Measurements from ENCODE around the gene MYH11. TPM values are rescaled to one million over a fixed set of nuclear protein-coding genes. Genes with fewer than 3 reads are reported as not detected.

The MYH11 gene
- total RNA-seq, 1 donor from 2014 or later: 0.31 TPM

DNA sequence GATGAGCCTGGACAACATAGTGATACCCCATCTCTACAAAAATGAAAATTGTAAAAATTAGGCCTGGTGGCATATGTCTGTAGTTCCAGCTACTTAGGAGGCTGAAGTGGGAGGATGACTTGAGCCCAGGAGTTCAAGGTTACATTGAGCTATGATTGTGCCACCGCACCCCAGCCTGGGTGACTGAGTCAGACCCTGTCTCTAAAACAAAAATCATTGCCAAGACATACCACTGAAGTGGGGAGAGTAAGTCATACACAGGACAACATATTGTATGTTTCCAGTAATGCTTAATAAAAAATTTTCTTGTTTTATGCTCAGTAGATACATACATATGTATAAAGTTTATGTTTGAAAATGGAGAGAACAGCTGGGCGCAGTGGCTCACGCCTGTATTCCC is 167.5 kb downstream of the MYH11 start:
- no peak overlapping the region for H3K27ac Mint-ChIP-seq
- H3K4me3 Mint-ChIP-seq (ENCODE audit: low read depth): no peak overlapping the region
- no peaks in the 10 kb centered on the region for H3K4me1 Mint-ChIP-seq (ENCODE audit: low read depth)
- peaks cover 7% of the 10 kb centered on the region for H3K36me3 Mint-ChIP-seq (ENCODE audit: insufficient read depth)
- no peaks in the 10 kb centered on the region for H3K27me3 Mint-ChIP-seq
- no peaks in the 10 kb centered on the region for H3K9me3 Mint-ChIP-seq (ENCODE audit: low read depth)
- TF ChIP-seq, protein P1, sequence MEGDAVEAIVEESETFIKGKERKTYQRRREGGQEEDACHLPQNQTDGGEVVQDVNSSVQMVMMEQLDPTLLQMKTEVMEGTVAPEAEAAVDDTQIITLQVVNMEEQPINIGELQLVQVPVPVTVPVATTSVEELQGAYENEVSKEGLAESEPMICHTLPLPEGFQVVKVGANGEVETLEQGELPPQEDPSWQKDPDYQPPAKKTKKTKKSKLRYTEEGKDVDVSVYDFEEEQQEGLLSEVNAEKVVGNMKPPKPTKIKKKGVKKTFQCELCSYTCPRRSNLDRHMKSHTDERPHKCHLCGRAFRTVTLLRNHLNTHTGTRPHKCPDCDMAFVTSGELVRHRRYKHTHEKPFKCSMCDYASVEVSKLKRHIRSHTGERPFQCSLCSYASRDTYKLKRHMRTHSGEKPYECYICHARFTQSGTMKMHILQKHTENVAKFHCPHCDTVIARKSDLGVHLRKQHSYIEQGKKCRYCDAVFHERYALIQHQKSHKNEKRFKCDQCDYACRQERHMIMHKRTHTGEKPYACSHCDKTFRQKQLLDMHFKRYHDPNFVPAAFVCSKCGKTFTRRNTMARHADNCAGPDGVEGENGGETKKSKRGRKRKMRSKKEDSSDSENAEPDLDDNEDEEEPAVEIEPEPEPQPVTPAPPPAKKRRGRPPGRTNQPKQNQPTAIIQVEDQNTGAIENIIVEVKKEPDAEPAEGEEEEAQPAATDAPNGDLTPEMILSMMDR (IDR thresholded peaks at IDR 0.05; ENCODE audit: unreplicated experiment): no peak
- no peak for DNase-seq (ENCODE audit: low spot score, unreplicated experiment)

- H3K9me3 Mint-ChIP-seq (ENCODE audit: low read depth): no peaks in the 10 kb centered on the region
These were observed 170.5 kb downstream of the MYH11 start for GRCh38 chr16:15686287-15686686.

GRCh38 chr16:15682105-15682570 is 174.7 kb downstream of the MYH11 start:
- Mint-ChIP-seq H3K4me1 (ENCODE audit: low read depth) (no peaks in the 10 kb centered on the region), H3K4me3 (ENCODE audit: low read depth) (no peak overlapping the region), H3K36me3 (ENCODE audit: insufficient read depth) (peaks cover 12% of the 10 kb centered on the region), H3K9me3 (ENCODE audit: low read depth) (no peaks in the 10 kb centered on the region), H3K27me3 (no peaks in the 10 kb centered on the region), H3K27ac (no peak overlapping the region)
- TF ChIP-seq, protein P1 (IDR thresholded peaks at IDR 0.05; ENCODE audit: unreplicated experiment): peak; percentile 55
- DNase-seq (ENCODE audit: low spot score, unreplicated experiment): no peak

More at GRCh38 chr16:15686287-15686686, 170.5 kb downstream of the MYH11 start:
- no peak for DNase-seq (ENCODE audit: low spot score, unreplicated experiment)
- Mint-ChIP-seq H3K27me3 (no peaks in the 10 kb centered on the region), H3K4me1 (ENCODE audit: low read depth) (no peaks in the 10 kb centered on the region), H3K4me3 (ENCODE audit: low read depth) (no peak overlapping the region), H3K27ac (no peak overlapping the region), H3K36me3 (ENCODE audit: insufficient read depth) (peaks cover 6% of the 10 kb centered on the region)
- TF ChIP-seq, protein P1 (IDR thresholded peaks at IDR 0.05; ENCODE audit: unreplicated experiment): no peak

- peaks cover 2% of the 10 kb centered on the region for H3K4me1 Mint-ChIP-seq (ENCODE audit: low read depth)
- DNase-seq (ENCODE audit: low spot score, unreplicated experiment): no peak
- no peak overlapping the region for H3K4me3 Mint-ChIP-seq (ENCODE audit: low read depth)
- TF ChIP-seq, protein P1 (IDR thresholded peaks at IDR 0.05; ENCODE audit: unreplicated experiment): no peak
- H3K27ac Mint-ChIP-seq: no peak overlapping the region
- peaks cover 12% of the 10 kb centered on the region for H3K36me3 Mint-ChIP-seq (ENCODE audit: insufficient read depth)
- H3K9me3 Mint-ChIP-seq (ENCODE audit: low read depth): no peaks in the 10 kb centered on the region
- no peaks in the 10 kb centered on the region for H3K27me3 Mint-ChIP-seq
These were observed 179.4 kb downstream of the MYH11 start for GRCh38 chr16:15677447-15677846.

DNA sequence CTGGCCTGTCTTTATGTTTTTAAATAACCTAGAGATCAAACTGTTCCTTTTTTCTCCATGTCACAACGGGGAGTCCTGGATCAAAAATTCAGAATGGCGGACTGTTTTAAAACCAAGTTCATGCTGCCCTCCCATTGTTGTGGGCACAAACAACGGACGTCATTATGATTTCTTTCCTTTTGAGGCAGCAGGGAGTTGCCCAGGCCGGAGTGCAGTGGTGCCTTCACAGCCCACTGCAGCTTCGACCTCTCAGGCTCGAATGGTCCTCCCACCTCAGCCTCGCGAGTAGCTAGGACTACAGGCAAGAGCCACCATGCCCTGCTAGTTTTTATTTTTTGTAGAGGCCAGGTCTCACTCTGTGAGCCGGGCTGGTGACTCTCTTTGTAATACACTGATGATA is 180.3 kb downstream of the MYH11 start:
- H3K9me3 Mint-ChIP-seq (ENCODE audit: low read depth): no peaks in the 10 kb centered on the region
- TF ChIP-seq, protein P1 (IDR thresholded peaks at IDR 0.05; ENCODE audit: unreplicated experiment): no peak

More for the DNA sequence above, 180.3 kb downstream of the MYH11 start:
- no peaks in the 10 kb centered on the region for H3K27me3 Mint-ChIP-seq
- H3K27ac Mint-ChIP-seq: no peak overlapping the region
- H3K36me3 Mint-ChIP-seq (ENCODE audit: insufficient read depth): peaks cover 12% of the 10 kb centered on the region
- DNase-seq (ENCODE audit: low spot score, unreplicated experiment): no peak
- H3K4me1 Mint-ChIP-seq (ENCODE audit: low read depth): peaks cover 2% of the 10 kb centered on the region
- H3K4me3 Mint-ChIP-seq (ENCODE audit: low read depth): no peak overlapping the region
